Measurements from ENCODE around the gene ARMCX6. TPM values are rescaled to one million over a fixed set of nuclear protein-coding genes. Genes with fewer than 3 reads are reported as not detected.

Gene ARMCX6
- total and polyA plus RNA-seq, 2 of the 8 experiments (the other 6 are each of a cell fraction or from before 2014, with no cell fraction given), result 24.9 to 40.0 TPM

GRCh38 chrX:101656817-101657216, 39.0 kb upstream of the ARMCX6 start (continued):
- TF ChIP-seq USF2 (IDR thresholded peaks at IDR 0.05; ENCODE audit: low read length) (no peak), JUN (IDR thresholded peaks at IDR 0.05; ENCODE audit: low read depth, low read length) (no peak), SAP30 (IDR thresholded peaks at IDR 0.05; ENCODE audit: insufficient read depth, insufficient replicate concordance, low read length) (no peak), GTF2F1 (IDR thresholded peaks at IDR 0.05; ENCODE audit: borderline replicate concordance, low read depth, low read length) (no peak), RBBP5 (IDR thresholded peaks at IDR 0.05; ENCODE audit: borderline replicate concordance, low read depth, low read length) (no peak), GABPA (IDR thresholded peaks at IDR 0.05; ENCODE audit: borderline replicate concordance, insufficient read depth, low read length) (no peak)
